Peyer's patch (tissue), 4 donors: ENCODE measurements around the gene PSTPIP2. TPM values are rescaled to one million over a fixed set of nuclear protein-coding genes. Genes with fewer than 3 reads are reported as not detected.

Experiments
- DNase-seq, 3 donors: peaks; one replicate each; pipeline ENCODE4 v3.0.0-alpha.2; 2017 to 2019
- H3K27ac ChIP-seq, 4 donors: fragments of 200-600 bp; sonication (generic); one replicate each; pipeline ENCODE4 v1.5.1; 2016 to 2019
- H3K27me3 ChIP-seq, 2 donors: fragments of 200-600 bp; sonication (generic); one replicate each; pipeline ENCODE4 v1.5.1; 2019
- H3K36me3 ChIP-seq, 3 donors: fragments of 200-600 bp; sonication (generic); one replicate each; pipeline ENCODE4 v1.5.1; 2016 to 2019
- H3K4me1 ChIP-seq, 4 donors: fragments of 200-600 bp; sonication (generic); one replicate each; pipeline ENCODE4 v1.5.1; 2016 to 2019
- H3K4me3 ChIP-seq, 4 donors: fragments of 200-600 bp; sonication (generic); 1 replicate in 3 of 4; 2 replicates in 1 of 4; pipeline ENCODE4 v1.5.1; 2016 to 2019; ENCODE audit warnings: mild to moderate bottlenecking in 1 of 4
- H3K9me3 ChIP-seq, 4 donors: fragments of 200-600 bp; sonication (generic); one replicate each; pipeline ENCODE4 v1.5.1; 2016 to 2019; ENCODE audit warnings: mild to moderate bottlenecking in 1 of 4
- CTCF ChIP-seq, 6 experiments: fragments of 450-650 bp in 4 of 6; fragments of 200-600 bp in 2 of 6; sonication (generic) in 1 of 6; IDR thresholded peaks; one replicate each; pipeline ENCODE4 v1.5.1; 2017 to 2019; ENCODE audit warnings: antibody characterized with exemption in 6 of 6, mild to moderate bottlenecking in 3 of 6, moderate library complexity in 1 of 6
- POLR2A ChIP-seq, 2 donors: fragments of 450-650 bp; IDR thresholded peaks; one replicate each; pipeline ENCODE4 v1.5.1; 2017; ENCODE audit warnings: antibody characterized with exemption in 2 of 2, mild to moderate bottlenecking in 2 of 2, moderate library complexity in 2 of 2
- total RNA-seq, 4 donors: library from RNA; depleted of rRNA; stranded (reverse); fragments of >200 nt; gene quantifications; one replicate each; pipeline ENCODE4 v1.1.0, GENCODE V29; 2016

The PSTPIP2 gene
- total RNA-seq, 4 donors from 2014 or later: 3.5 to 17.3 (median 7.3) TPM

GRCh38 chr18:46001892-46002291, 70.2 kb downstream of the PSTPIP2 start:
- no peak for TF ChIP-seq CTCF (IDR thresholded peaks at IDR 0.05)
- no peak for TF ChIP-seq POLR2A (IDR thresholded peaks at IDR 0.05)
- no peak overlapping the region for H3K27ac ChIP-seq
- no peaks in the 10 kb centered on the region for H3K4me1 ChIP-seq
- H3K9me3 ChIP-seq: no peaks in the 10 kb centered on the region
- H3K36me3 ChIP-seq: no peaks in the 10 kb centered on the region
- DNase-seq: no peak
- no peaks in the 10 kb centered on the region for H3K27me3 ChIP-seq
- no peak overlapping the region for H3K4me3 ChIP-seq

- Histone ChIP-seq H3K36me3 (no peaks in the 10 kb centered on the region), H3K27ac (no peak overlapping the region), H3K4me3 (no peak overlapping the region), H3K27me3 (no peaks in the 10 kb centered on the region), H3K9me3 (no peaks in the 10 kb centered on the region), H3K4me1 (no peaks in the 10 kb centered on the region)
- DNase-seq: no peak
- no peak for TF ChIP-seq CTCF (IDR thresholded peaks at IDR 0.05)
- TF ChIP-seq POLR2A (IDR thresholded peaks at IDR 0.05): no peak
These were observed 71.0 kb downstream of the PSTPIP2 start for GRCh38 chr18:46001074-46001473.

- Histone ChIP-seq H3K9me3 (no peaks in the 10 kb centered on the region), H3K36me3 (no peaks in the 10 kb centered on the region), H3K27ac (no peak overlapping the region), H3K4me3 (no peak overlapping the region), H3K4me1 (no peaks in the 10 kb centered on the region), H3K27me3 (no peaks in the 10 kb centered on the region)
- TF ChIP-seq CTCF (IDR thresholded peaks at IDR 0.05): no peak
- TF ChIP-seq POLR2A (IDR thresholded peaks at IDR 0.05): no peak
- no peak for DNase-seq
These were observed 72.5 kb downstream of the PSTPIP2 start for GRCh38 chr18:45999536-45999935.

GRCh38 chr18:45998244-45998643, 73.8 kb downstream of the PSTPIP2 start:
- Histone ChIP-seq H3K4me1 (no peaks in the 10 kb centered on the region), H3K27ac (no peak overlapping the region), H3K27me3 (no peaks in the 10 kb centered on the region), H3K4me3 (no peak overlapping the region), H3K36me3 (no peaks in the 10 kb centered on the region), H3K9me3 (no peaks in the 10 kb centered on the region)
- no peak for DNase-seq
- TF ChIP-seq CTCF (IDR thresholded peaks at IDR 0.05): no peak
- TF ChIP-seq POLR2A (IDR thresholded peaks at IDR 0.05): no peak

GRCh38 chr18:45997700-45998151, 74.3 kb downstream of the PSTPIP2 start:
- no peaks in the 10 kb centered on the region for H3K4me1 ChIP-seq
- no peak for DNase-seq
- H3K27me3 ChIP-seq: no peaks in the 10 kb centered on the region
- H3K27ac ChIP-seq: no peak overlapping the region
- TF ChIP-seq CTCF (IDR thresholded peaks at IDR 0.05) (no peak), POLR2A (IDR thresholded peaks at IDR 0.05) (no peak)
- H3K36me3 ChIP-seq: no peaks in the 10 kb centered on the region
- no peaks in the 10 kb centered on the region for H3K9me3 ChIP-seq
- no peak overlapping the region for H3K4me3 ChIP-seq

GRCh38 chr18:45995461-45995860, 76.6 kb downstream of the PSTPIP2 start:
- no peaks in the 10 kb centered on the region for H3K36me3 ChIP-seq
- H3K4me1 ChIP-seq: no peaks in the 10 kb centered on the region
- no peak for TF ChIP-seq POLR2A (IDR thresholded peaks at IDR 0.05)
- no peak for TF ChIP-seq CTCF (IDR thresholded peaks at IDR 0.05)
- H3K9me3 ChIP-seq: no peaks in the 10 kb centered on the region
- no peak overlapping the region for H3K4me3 ChIP-seq
- no peak for DNase-seq
- H3K27me3 ChIP-seq: no peaks in the 10 kb centered on the region
- H3K27ac ChIP-seq: no peak overlapping the region
